Measurements from ENCODE around the gene LPGAT1. TPM values are rescaled to one million over a fixed set of nuclear protein-coding genes. Genes with fewer than 3 reads are reported as not detected.
A peak's percentile ranks its signal among the peaks of the same experiment; 100 is the strongest.

The LPGAT1 gene
- total and polyA plus RNA-seq, 3 donors from 2014 or later = 43.0 to 70.5 (median 44.1) TPM

DNA sequence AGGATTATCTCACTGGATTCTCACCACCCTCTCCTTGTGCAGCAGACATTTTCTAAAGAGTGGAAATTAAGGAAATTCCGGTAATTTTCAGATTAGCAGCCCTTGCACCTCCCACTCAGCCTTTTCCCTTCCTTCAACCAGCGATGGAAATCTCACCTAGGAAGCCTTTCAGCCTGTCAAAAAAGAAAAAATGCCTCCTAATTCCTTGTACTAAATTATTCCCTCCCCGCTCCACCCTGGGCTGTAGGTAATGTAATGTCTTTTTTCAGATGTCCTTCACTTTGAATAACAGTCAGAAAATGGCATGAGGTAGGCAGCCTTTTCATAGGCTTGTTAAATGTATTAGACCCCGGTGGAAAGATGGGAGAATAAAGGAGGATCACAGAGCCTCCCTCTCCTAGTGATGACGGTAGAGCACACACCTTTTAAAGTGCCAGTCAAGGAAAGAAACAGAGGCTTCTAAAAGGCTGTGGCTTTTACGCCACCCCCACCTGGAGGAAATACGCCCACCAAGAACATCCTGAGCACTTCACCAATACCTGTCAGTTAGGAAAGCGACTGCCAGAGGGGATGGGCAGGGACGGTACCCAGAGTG, 92.4 kb downstream of the LPGAT1 start:
- TF ChIP-seq, protein P1, sequence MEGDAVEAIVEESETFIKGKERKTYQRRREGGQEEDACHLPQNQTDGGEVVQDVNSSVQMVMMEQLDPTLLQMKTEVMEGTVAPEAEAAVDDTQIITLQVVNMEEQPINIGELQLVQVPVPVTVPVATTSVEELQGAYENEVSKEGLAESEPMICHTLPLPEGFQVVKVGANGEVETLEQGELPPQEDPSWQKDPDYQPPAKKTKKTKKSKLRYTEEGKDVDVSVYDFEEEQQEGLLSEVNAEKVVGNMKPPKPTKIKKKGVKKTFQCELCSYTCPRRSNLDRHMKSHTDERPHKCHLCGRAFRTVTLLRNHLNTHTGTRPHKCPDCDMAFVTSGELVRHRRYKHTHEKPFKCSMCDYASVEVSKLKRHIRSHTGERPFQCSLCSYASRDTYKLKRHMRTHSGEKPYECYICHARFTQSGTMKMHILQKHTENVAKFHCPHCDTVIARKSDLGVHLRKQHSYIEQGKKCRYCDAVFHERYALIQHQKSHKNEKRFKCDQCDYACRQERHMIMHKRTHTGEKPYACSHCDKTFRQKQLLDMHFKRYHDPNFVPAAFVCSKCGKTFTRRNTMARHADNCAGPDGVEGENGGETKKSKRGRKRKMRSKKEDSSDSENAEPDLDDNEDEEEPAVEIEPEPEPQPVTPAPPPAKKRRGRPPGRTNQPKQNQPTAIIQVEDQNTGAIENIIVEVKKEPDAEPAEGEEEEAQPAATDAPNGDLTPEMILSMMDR (IDR thresholded peaks at IDR 0.05) = no peak
- no peak for TF ChIP-seq POLR2A (IDR thresholded peaks at IDR 0.05)
- no peak overlapping the region for H3K4me3 ChIP-seq
- H3K36me3 ChIP-seq (ENCODE audit: low read depth, missing control alignments) = no peaks in the 10 kb centered on the region
- H3K9me3 ChIP-seq = no peaks in the 10 kb centered on the region
- peaks cover 35% of the 10 kb centered on the region for H3K4me1 ChIP-seq
- intact Hi-C loops (cut with DNase I; ENCODE audit: low total_unique reads) = no loop called here
- no peak for DNase-seq
- WGBS, 2 donors = 66 to 68% methylated on average over 8 to 9 of the region's 9 CpGs
- H3K27me3 ChIP-seq = no peaks in the 10 kb centered on the region
- H3K27ac ChIP-seq = peak overlapping the region in 1 of 2 donors; percentile 82

DNA sequence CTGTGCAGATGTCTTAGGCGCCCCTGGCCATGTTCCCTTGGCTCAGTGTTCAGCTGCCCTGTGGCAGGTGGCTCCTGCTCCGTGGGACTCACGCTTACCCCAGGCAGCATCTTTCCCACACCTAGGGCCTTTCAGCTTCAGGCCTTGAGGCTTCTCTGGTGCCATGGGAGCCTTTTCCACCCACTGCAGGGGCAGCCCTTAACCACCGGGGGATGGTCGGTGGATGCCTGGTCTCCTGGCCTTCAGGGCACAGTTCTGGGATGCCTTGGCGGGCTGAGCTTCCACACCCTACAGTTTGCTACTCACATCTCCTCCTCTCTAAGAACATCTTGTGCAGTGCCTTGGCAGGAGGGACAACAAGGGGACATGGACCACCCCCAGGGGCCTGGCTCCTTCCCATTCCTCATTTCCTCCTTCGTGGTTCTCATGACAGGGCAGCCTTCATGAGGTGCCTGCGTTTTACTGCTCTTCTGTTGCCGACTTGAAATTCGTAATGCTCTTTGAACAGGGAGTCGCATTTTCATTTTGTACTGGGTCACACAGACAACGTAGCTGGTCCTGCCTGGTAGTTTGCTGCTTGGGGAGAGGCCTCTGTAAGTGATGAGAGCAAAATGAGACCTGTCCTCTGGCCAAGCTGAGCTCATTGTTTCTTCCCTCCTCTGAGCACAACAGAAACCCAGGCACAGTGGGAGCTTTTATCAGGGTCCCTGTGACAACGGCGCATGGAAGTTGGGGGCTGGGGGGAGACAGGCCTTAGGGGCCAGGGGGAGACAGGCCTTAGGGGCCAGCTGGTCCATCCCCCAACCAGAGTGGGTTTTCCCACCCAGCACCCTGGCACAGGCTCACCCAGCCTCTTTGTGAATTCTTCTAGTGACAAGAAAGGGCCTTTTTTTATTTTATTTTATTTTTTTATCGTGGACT, 93.2 kb downstream of the LPGAT1 start:
- 60 to 67% methylated on average over 10 to 15 of the region's 15 CpGs for WGBS, 2 donors
- no peaks in the 10 kb centered on the region for H3K9me3 ChIP-seq
- TF ChIP-seq, protein P1 (IDR thresholded peaks at IDR 0.05) = no peak
- TF ChIP-seq POLR2A (IDR thresholded peaks at IDR 0.05) = no peak
- H3K4me1 ChIP-seq = peaks cover 35% of the 10 kb centered on the region
- DNase-seq = no peak
- no peaks in the 10 kb centered on the region for H3K27me3 ChIP-seq
- no peak overlapping the region for H3K4me3 ChIP-seq
- intact Hi-C loops (cut with DNase I; ENCODE audit: low total_unique reads) = no loop called here
- H3K27ac ChIP-seq = peak overlapping the region in 1 of 2 donors; percentile 82
- H3K36me3 ChIP-seq (ENCODE audit: low read depth, missing control alignments) = no peaks in the 10 kb centered on the region

DNA sequence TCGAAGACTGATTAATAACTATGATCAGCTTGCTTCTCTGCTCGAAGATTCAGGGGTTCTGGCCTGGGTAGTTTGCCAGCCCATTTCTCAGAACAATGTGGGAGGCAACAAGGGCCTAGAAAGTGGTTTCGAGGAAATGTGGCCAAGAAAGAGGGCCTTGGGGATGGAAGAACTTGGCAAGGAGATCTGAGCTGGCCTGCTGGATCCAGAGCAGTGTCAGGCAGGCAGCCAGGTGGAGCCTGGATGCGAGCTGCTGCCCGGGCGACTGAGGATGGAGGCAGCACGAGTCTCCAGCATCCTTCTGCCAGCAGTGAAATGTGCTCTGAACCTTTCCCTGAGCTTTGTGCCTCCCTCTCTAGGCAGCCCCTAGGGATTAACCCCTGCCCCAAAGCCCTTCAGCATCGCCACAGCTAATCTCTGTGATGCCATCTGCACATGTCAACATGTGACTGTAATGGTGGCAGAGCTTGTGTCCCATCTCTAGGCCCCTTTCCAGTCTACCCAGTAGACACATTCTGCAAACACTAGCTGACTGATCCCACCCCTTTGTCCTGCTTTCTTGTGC, 94.1 kb downstream of the LPGAT1 start:
- Histone ChIP-seq H3K4me3 (no peak overlapping the region), H3K27ac (peak overlapping the region; percentile 80 to 82), H3K27me3 (no peaks in the 10 kb centered on the region), H3K9me3 (no peaks in the 10 kb centered on the region), H3K36me3 (ENCODE audit: low read depth, missing control alignments) (no peaks in the 10 kb centered on the region), H3K4me1 (peaks cover 35% of the 10 kb centered on the region)
- peak; percentile 88 for DNase-seq
- intact Hi-C loops (cut with DNase I; ENCODE audit: low total_unique reads) = no loop called here
- no peak for TF ChIP-seq POLR2A (IDR thresholded peaks at IDR 0.05)
- TF ChIP-seq, protein P1 (IDR thresholded peaks at IDR 0.05) = no peak
- 30 to 46% methylated on average over 7 to 8 of the region's 8 CpGs for WGBS, 2 donors

DNA sequence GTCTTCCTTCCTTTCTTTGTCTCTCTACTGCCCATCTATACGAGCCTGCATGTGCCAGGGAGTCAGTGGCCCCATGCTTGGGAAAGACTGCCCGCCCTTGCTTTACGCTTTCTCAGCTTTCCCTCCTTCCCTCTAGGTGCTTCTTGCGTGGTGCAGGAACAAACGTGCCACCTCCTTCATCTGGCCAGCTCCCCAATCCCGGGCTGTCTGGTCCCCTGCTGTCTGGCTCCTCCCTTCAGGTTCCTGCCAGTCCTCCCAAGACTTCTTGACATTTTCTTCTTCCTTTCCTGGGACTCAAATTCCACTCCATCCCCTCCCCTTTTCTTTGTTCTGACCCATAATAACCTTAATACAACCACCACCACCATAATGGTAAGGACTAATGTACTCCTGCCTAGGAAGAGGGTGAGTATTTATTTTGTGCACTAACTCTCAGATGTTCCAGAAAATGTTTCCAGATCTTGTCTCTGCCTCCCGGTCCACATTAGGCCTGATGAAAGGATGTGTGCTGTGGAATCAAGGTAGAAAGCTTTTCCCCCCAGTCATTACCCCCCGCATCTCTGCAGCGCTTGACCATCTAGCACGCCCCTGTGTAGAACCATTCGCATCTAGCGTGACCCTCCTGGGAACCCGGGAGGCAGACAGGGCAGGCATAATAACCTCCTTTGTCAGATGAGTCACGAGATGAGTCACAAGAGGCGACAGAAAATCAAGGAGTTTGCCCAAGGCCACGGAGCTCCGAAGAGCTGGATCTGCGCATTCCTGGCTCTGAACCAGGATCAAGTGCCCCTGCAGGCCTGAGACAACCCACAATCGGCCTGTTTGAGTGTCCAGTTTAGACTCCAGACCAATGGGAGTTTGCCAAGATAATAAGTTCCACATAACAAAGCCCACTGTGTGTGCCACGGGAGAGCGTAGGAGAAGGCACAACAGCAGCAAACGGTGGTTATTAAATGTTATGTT, 95.1 kb downstream of the LPGAT1 start:
- H3K27me3 ChIP-seq = no peaks in the 10 kb centered on the region
- peaks cover 35% of the 10 kb centered on the region for H3K4me1 ChIP-seq
- peak; percentile 90 for DNase-seq
- WGBS, 2 donors = 33 to 35% methylated on average over 22 of the region's 22 CpGs
- peak overlapping the region; percentile 80 to 82 for H3K27ac ChIP-seq
- no peaks in the 10 kb centered on the region for H3K9me3 ChIP-seq
- intact Hi-C loops (cut with DNase I; ENCODE audit: low total_unique reads) = no loop called here
- no peaks in the 10 kb centered on the region for H3K36me3 ChIP-seq (ENCODE audit: low read depth, missing control alignments)
- TF ChIP-seq, protein P1 (IDR thresholded peaks at IDR 0.05) = no peak
- TF ChIP-seq POLR2A (IDR thresholded peaks at IDR 0.05) = no peak
- no peak overlapping the region for H3K4me3 ChIP-seq
